ENCODE data around the gene RIC3.

DNA sequence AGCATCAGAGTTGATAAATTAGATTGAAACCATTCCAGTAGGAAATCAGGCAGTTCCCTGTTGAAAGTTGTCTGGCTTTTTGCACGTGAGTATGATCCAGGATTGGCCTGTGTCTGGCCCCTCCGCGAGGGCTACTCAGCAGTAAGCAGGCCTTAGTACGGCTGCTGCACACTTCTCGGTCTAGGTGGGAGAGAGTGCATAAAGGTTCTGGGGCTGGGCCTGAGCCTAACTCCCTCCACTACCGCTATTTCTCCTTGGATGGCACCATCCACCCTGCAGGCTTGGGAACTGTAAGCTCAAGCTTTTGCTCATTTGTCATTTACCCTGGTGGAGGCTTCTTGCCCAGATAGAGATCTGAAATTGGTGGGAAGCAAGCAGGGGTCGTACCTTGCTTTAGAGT lies 65.9 kb downstream of the RIC3 start:
- TF ChIP-seq, protein P1, sequence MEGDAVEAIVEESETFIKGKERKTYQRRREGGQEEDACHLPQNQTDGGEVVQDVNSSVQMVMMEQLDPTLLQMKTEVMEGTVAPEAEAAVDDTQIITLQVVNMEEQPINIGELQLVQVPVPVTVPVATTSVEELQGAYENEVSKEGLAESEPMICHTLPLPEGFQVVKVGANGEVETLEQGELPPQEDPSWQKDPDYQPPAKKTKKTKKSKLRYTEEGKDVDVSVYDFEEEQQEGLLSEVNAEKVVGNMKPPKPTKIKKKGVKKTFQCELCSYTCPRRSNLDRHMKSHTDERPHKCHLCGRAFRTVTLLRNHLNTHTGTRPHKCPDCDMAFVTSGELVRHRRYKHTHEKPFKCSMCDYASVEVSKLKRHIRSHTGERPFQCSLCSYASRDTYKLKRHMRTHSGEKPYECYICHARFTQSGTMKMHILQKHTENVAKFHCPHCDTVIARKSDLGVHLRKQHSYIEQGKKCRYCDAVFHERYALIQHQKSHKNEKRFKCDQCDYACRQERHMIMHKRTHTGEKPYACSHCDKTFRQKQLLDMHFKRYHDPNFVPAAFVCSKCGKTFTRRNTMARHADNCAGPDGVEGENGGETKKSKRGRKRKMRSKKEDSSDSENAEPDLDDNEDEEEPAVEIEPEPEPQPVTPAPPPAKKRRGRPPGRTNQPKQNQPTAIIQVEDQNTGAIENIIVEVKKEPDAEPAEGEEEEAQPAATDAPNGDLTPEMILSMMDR (IDR thresholded peaks at IDR 0.05), result no peak
- no peak for TF ChIP-seq POLR2A (IDR thresholded peaks at IDR 0.05)

Measured in uterus (tissue), 2 donors.